Astrocyte (in vitro differentiated cells and primary cell): ENCODE results near the gene NME3. TPM values are rescaled to one million over a fixed set of nuclear protein-coding genes. Genes with fewer than 3 reads are reported as not detected.

Experiments
- DNase-seq: peaks from one replicate; pipeline ENCODE4 v3.0.0-alpha.2; 2010; ENCODE audit warnings: low read depth
- FAIRE-seq: peaks from 2 replicates; lab custom pipeline; 2011; peaks lifted over from hg19 to GRCh38; lab: Jason Lieb, UNC
- H2AFZ ChIP-seq: 2 replicates; pipeline ENCODE4 v1.6.0; 2012; ENCODE audit warnings: low read depth, low read length, inconsistent platforms
- H3K27ac ChIP-seq: 2 replicates; pipeline ENCODE4 v1.5.1; 2011; ENCODE audit warnings: low read depth, low read length, inconsistent platforms
- H3K27me3 ChIP-seq: 2 replicates; pipeline ENCODE4 v1.6.0; 2011; ENCODE audit warnings: low read length, inconsistent platforms; ENCODE audit not compliant: insufficient read depth
- H3K36me3 ChIP-seq: 2 replicates; pipeline ENCODE4 v1.5.1; 2011; ENCODE audit warnings: low read length, inconsistent platforms; ENCODE audit not compliant: insufficient read depth
- H3K4me1 ChIP-seq: 2 replicates; pipeline ENCODE4 v1.5.1; 2011; ENCODE audit warnings: low read length, inconsistent platforms; ENCODE audit not compliant: insufficient read depth
- H3K4me2 ChIP-seq: 2 replicates; pipeline ENCODE4 v1.6.0; 2012; ENCODE audit warnings: low read length, inconsistent platforms
- H3K4me3 ChIP-seq: 2 replicates; pipeline ENCODE4 v1.5.1; 2011; ENCODE audit warnings: low read depth, mild to moderate bottlenecking, low read length, inconsistent platforms; ENCODE audit not compliant: insufficient read depth
- H3K79me2 ChIP-seq: 2 replicates; pipeline ENCODE4 v1.6.0; 2012; ENCODE audit warnings: mild to moderate bottlenecking, low read length, inconsistent platforms; ENCODE audit not compliant: insufficient read depth
- H3K9ac ChIP-seq: 2 replicates; pipeline ENCODE4 v1.6.0; 2012; ENCODE audit warnings: mild to moderate bottlenecking, low read length, inconsistent platforms
- H3K9me3 ChIP-seq: 2 replicates; pipeline ENCODE4 v1.5.1; 2012; ENCODE audit warnings: low read depth, mild to moderate bottlenecking, low read length, inconsistent platforms; ENCODE audit not compliant: insufficient read depth
- H4K20me1 ChIP-seq: 2 replicates; pipeline ENCODE4 v1.6.0; 2012; ENCODE audit warnings: low read length, inconsistent platforms; ENCODE audit not compliant: insufficient read depth
- H3K27ac Mint-ChIP-seq: one replicate; pipeline ENCODE4 v1.8.0; 2021; ENCODE audit warnings: mild to moderate bottlenecking, mixed read lengths; ENCODE audit not compliant: unreplicated experiment
- H3K27me3 Mint-ChIP-seq: one replicate; pipeline ENCODE4 v1.8.0; 2021; ENCODE audit warnings: low read depth, mixed read lengths; ENCODE audit not compliant: unreplicated experiment
- H3K36me3 Mint-ChIP-seq: one replicate; pipeline ENCODE4 v1.8.0; 2021; ENCODE audit warnings: low read depth, mixed read lengths; ENCODE audit not compliant: unreplicated experiment
- H3K4me1 Mint-ChIP-seq: one replicate; pipeline ENCODE4 v1.8.0; 2021; ENCODE audit warnings: low read depth, mixed read lengths; ENCODE audit not compliant: unreplicated experiment
- H3K4me3 Mint-ChIP-seq: one replicate; pipeline ENCODE4 v1.8.0; 2021; ENCODE audit warnings: mild to moderate bottlenecking, moderate library complexity, mixed read lengths; ENCODE audit not compliant: unreplicated experiment
- H3K9me3 Mint-ChIP-seq: one replicate; pipeline ENCODE4 v1.8.0; 2021; ENCODE audit warnings: mild to moderate bottlenecking, mixed read lengths; ENCODE audit not compliant: unreplicated experiment
- CTCF ChIP-seq: IDR thresholded peaks from 2 replicates; pipeline ENCODE4 v1.5.1; 2011; ENCODE audit warnings: low read depth, mild to moderate bottlenecking, inconsistent platforms, low read length, moderate library complexity; ENCODE audit not compliant: insufficient read depth
- EZH2 ChIP-seq: IDR thresholded peaks from 2 replicates; pipeline ENCODE4 v1.6.1; 2012; ENCODE audit warnings: mild to moderate bottlenecking, low read length, inconsistent platforms; ENCODE audit not compliant: insufficient read depth
- total RNA-seq: library from RNA; stranded (reverse); gene quantifications from 2 replicates; pipeline ENCODE4 v1.2.1, GENCODE V29; 2021

Gene NME3
- total RNA-seq, 1 donor from 2014 or later = 36.3 TPM

- H3K9ac ChIP-seq = no peak overlapping the region
- Mint-ChIP-seq H3K4me1 (no peaks in the 10 kb centered on the region), H3K36me3 (peaks cover 12% of the 10 kb centered on the region), H3K27me3 (no peaks in the 10 kb centered on the region), H3K27ac (no peak overlapping the region), H3K4me3 (no peak overlapping the region), H3K9me3 (no peaks in the 10 kb centered on the region)
- DNase-seq (no peak), FAIRE-seq (no peak)
- no peak overlapping the region for H3K4me2 ChIP-seq
- peaks cover 12% of the 10 kb centered on the region for H3K36me3 ChIP-seq
- no peak overlapping the region for H2AFZ ChIP-seq
- H3K9me3 ChIP-seq = peaks cover 12% of the 10 kb centered on the region
- no peak for TF ChIP-seq EZH2
- no peak for TF ChIP-seq CTCF
- no peaks in the 10 kb centered on the region for H3K4me1 ChIP-seq
- no peaks in the 10 kb centered on the region for H3K27me3 ChIP-seq
- H3K4me3 ChIP-seq = no peak overlapping the region
- H4K20me1 ChIP-seq = peaks cover 61% of the 10 kb centered on the region
- H3K27ac ChIP-seq = no peak overlapping the region
- peaks cover 44% of the 10 kb centered on the region for H3K79me2 ChIP-seq
These were observed 39.7 kb downstream of the NME3 start for GRCh38 chr16:1731603-1732002.

DNA sequence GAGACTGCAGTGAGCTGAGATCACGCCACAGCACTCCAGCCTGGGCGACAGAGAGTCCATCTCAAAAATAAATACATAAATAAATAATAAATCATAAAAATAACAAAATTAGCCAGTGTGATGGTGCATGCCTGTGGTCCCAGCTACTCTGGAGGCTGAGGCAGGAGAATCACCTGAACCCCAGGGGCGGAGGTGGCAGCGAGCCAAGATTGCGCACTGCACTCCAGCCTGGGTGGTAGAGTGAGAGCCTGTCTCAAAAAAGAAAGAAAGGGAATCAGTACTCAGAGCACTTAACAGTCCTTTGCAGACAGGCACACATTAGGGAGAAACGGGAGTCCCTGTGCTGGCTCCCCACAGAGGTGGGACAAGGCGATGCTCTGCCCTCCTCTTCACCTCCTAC, 40.3 kb downstream of the NME3 start:
- no peak overlapping the region for H2AFZ ChIP-seq

More for the DNA sequence above, 40.3 kb downstream of the NME3 start:
- no peaks in the 10 kb centered on the region for H3K4me1 Mint-ChIP-seq
- TF ChIP-seq CTCF (no peak), EZH2 (no peak)
- Histone ChIP-seq H3K4me2 (no peak overlapping the region), H3K4me1 (no peaks in the 10 kb centered on the region), H3K9ac (no peak overlapping the region), H3K79me2 (peaks cover 48% of the 10 kb centered on the region), H3K27me3 (no peaks in the 10 kb centered on the region), H3K27ac (no peak overlapping the region), H4K20me1 (peaks cover 62% of the 10 kb centered on the region), H3K4me3 (no peak overlapping the region), H3K9me3 (peaks cover 11% of the 10 kb centered on the region), H3K36me3 (peaks cover 12% of the 10 kb centered on the region)
- H3K4me3 Mint-ChIP-seq = no peak overlapping the region
- FAIRE-seq (no peak), DNase-seq (no peak)
- H3K27me3 Mint-ChIP-seq = no peaks in the 10 kb centered on the region
- no peaks in the 10 kb centered on the region for H3K9me3 Mint-ChIP-seq
- H3K36me3 Mint-ChIP-seq = peaks cover 12% of the 10 kb centered on the region
- no peak overlapping the region for H3K27ac Mint-ChIP-seq
